Effector memory CD8-positive, alpha-beta T cell (primary cell): ENCODE data around the gene NBEAL1.
"Not testable (repeated sequence)": the region's sequence is repeated elsewhere in the genome, so short reads cannot be mapped to it uniquely, and the experiment has no call there.

Source experiments
- ATAC-seq: fragments of 150-1000 bp; cut with Tn5 transposase; replicated peaks from 2 replicates; pipeline ENCODE4 v1.10.0; 2021; ENCODE audit warnings: mild to moderate bottlenecking, moderate library complexity
- DNase-seq, 3 experiments: peaks; one replicate each; pipeline ENCODE4 v3.0.0; 2021
- H3K27ac Mint-ChIP-seq, 2 donors: one replicate each; pipeline ENCODE4 v1.8.0; 2022; ENCODE audit warnings: mild to moderate bottlenecking in 2 of 2, mixed read lengths in 2 of 2, moderate library complexity in 2 of 2
- H3K27me3 Mint-ChIP-seq, 2 donors: one replicate each; pipeline ENCODE4 v1.8.0; 2022; ENCODE audit warnings: mixed read lengths in 2 of 2
- H3K36me3 Mint-ChIP-seq: one replicate; pipeline ENCODE4 v1.8.0; 2022; ENCODE audit warnings: mild to moderate bottlenecking, moderate library complexity, mixed read lengths; ENCODE audit not compliant: insufficient read depth
- H3K4me1 Mint-ChIP-seq, 2 donors: one replicate each; pipeline ENCODE4 v1.8.0; 2022; ENCODE audit warnings: low read depth in 2 of 2, mixed read lengths in 2 of 2
- H3K4me3 Mint-ChIP-seq, 2 donors: one replicate each; pipeline ENCODE4 v1.8.0; 2022; ENCODE audit warnings: mild to moderate bottlenecking in 2 of 2, mixed read lengths in 2 of 2, moderate library complexity in 2 of 2
- H3K9me3 Mint-ChIP-seq, 2 donors: one replicate each; pipeline ENCODE4 v1.8.0; 2022; ENCODE audit warnings: mixed read lengths in 2 of 2

Gene NBEAL1

DNA sequence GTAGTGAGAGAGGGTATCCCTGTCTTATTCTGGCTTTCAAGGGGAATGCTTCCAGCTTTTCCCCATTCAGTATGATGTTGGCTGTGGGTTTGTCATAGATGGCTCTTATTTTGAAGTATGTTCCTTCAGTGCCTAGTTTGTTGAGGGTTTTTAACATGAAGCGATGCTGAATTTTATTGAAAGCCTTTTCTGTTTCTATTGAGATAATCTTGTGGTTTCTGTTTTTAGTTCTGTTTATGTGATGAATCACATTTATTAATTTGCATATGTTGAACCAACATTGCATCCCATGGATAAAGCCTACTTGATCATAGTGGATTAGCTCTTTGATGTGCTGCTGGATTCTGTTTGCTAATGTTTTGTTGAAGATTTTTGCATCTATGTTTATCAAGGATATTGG lies 87.7 kb downstream of the NBEAL1 start:
- peaks cover 4 to 12% of the 10 kb centered on the region in 2 donors for H3K9me3 Mint-ChIP-seq
- not testable (repeated sequence) for H3K27ac Mint-ChIP-seq, H3K4me3 Mint-ChIP-seq, H3K36me3 Mint-ChIP-seq, H3K27me3 Mint-ChIP-seq, DNase-seq, ATAC-seq, H3K4me1 Mint-ChIP-seq

DNA sequence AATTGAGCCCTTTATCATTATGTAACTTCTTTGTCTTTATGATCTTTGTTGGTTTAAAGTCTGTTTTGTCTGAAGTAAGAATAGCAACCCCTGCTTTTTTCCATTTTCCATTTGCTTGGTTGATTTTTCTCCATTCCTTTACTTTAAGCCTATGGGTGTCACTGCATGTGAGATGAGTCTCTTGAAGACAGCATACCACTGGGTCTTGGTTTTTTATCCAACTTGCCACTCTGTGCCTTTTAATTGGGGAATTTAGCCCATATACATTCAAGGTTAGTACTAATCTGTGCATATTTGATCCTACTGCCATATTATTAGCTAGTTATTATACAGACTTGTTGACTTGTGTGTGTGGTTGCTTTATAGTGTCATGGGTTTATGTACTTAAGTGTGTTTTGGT lies 89.6 kb downstream of the NBEAL1 start:
- Mint-ChIP-seq H3K27ac (no peak overlapping the region), H3K9me3 (peaks cover 4 to 12% of the 10 kb centered on the region in 2 donors), H3K27me3 (no peaks in the 10 kb centered on the region), H3K4me1 (no peaks in the 10 kb centered on the region), H3K36me3 (no peaks in the 10 kb centered on the region), H3K4me3 (no peak overlapping the region)
- no peak for ATAC-seq
- DNase-seq = no peak

GRCh38 chr2:203105996-203106395 lies 91.3 kb downstream of the NBEAL1 start:
- no peak overlapping the region for H3K27ac Mint-ChIP-seq
- H3K36me3 Mint-ChIP-seq = peaks cover 2% of the 10 kb centered on the region
- H3K9me3 Mint-ChIP-seq = peaks cover 4 to 12% of the 10 kb centered on the region in 2 donors
- no peaks in the 10 kb centered on the region for H3K4me1 Mint-ChIP-seq
- no peak overlapping the region for H3K4me3 Mint-ChIP-seq
- no peaks in the 10 kb centered on the region for H3K27me3 Mint-ChIP-seq
- ATAC-seq (no peak), DNase-seq (no peak)

DNA sequence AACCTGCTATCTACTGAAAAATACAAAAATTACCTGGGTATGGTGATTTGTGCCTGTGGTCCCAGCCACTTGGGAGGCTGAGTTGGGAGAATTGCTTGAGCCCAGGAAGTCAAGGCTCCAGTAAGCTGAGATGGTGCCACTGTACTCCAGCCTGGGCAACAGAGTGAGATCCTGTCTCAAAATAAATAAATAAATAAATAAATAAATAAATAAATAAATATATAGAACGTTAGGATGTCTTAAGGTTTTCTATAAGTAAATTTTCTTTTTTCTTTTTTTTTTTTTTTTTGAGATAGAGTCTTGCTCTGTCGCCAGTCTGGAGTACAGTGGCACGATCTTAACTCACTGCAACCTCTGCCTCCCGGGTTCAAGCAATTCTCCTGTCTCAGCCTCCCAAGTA lies 95.8 kb downstream of the NBEAL1 start:
- not testable (repeated sequence) for H3K4me1 Mint-ChIP-seq, H3K27me3 Mint-ChIP-seq, DNase-seq, H3K27ac Mint-ChIP-seq, ATAC-seq, H3K36me3 Mint-ChIP-seq, H3K9me3 Mint-ChIP-seq, H3K4me3 Mint-ChIP-seq

- H3K4me3 Mint-ChIP-seq = no peak overlapping the region
- H3K27ac Mint-ChIP-seq = no peak overlapping the region
- DNase-seq (no peak), ATAC-seq (no peak)
- H3K27me3 Mint-ChIP-seq = no peaks in the 10 kb centered on the region
- H3K36me3 Mint-ChIP-seq = peaks cover 17% of the 10 kb centered on the region
- H3K4me1 Mint-ChIP-seq = no peaks in the 10 kb centered on the region
- H3K9me3 Mint-ChIP-seq = no peaks in the 10 kb centered on the region
Observed at GRCh38 chr2:203112342-203112741, 97.7 kb downstream of the NBEAL1 start.

DNA sequence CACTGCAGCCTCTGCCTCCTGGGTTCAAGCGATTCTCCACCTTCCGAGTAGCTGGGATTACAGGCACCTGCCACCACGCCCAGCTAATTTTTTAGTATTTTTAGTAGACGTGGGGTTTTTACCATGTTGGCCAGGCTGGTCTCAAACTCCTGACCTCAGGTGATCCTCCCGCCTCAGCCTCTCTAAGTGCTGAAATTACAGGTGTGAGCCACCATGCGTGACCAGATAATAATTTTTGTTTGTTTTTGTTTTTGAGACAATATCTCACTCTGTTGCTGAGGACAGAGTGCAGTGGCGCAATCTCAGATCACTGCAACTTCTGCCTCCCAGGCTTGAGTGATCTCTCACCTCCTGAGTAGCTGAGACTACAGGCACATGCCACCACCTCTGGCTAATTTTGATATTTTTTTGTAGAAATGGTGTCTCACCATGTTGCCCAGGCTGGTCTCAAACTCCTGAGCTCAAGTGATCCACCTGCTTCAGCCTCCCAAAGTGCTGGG lies 100.6 kb downstream of the NBEAL1 start:
- H3K27ac Mint-ChIP-seq, H3K9me3 Mint-ChIP-seq, H3K4me1 Mint-ChIP-seq, ATAC-seq, H3K4me3 Mint-ChIP-seq, DNase-seq, H3K27me3 Mint-ChIP-seq: not testable (repeated sequence)
- peaks cover 19% of the 10 kb centered on the region for H3K36me3 Mint-ChIP-seq

GRCh38 chr2:203122317-203122986 lies 107.8 kb downstream of the NBEAL1 start:
- no peaks in the 10 kb centered on the region for H3K27me3 Mint-ChIP-seq
- DNase-seq = no peak
- H3K4me1 Mint-ChIP-seq = no peaks in the 10 kb centered on the region
- ATAC-seq = no peak
- H3K36me3 Mint-ChIP-seq = peaks cover 7% of the 10 kb centered on the region
- H3K9me3 Mint-ChIP-seq = no peaks in the 10 kb centered on the region
- no peak overlapping the region for H3K4me3 Mint-ChIP-seq
- no peak overlapping the region for H3K27ac Mint-ChIP-seq

GRCh38 chr2:203126996-203127395 lies 112.3 kb downstream of the NBEAL1 start:
- H3K9me3 Mint-ChIP-seq = no peaks in the 10 kb centered on the region

GRCh38 chr2:203135105-203135504 lies 120.4 kb downstream of the NBEAL1 start:
- H3K27ac Mint-ChIP-seq = no peak overlapping the region

More at GRCh38 chr2:203126996-203127395, 112.3 kb downstream of the NBEAL1 start:
- H3K4me1 Mint-ChIP-seq = no peaks in the 10 kb centered on the region
- ATAC-seq = no peak
- DNase-seq = no peak
- H3K27me3 Mint-ChIP-seq = no peaks in the 10 kb centered on the region
- H3K27ac Mint-ChIP-seq = no peak overlapping the region
- no peak overlapping the region for H3K4me3 Mint-ChIP-seq
- H3K36me3 Mint-ChIP-seq = peaks cover 18% of the 10 kb centered on the region

GRCh38 chr2:203143391-203143790 lies 128.7 kb downstream of the NBEAL1 start:
- no peaks in the 10 kb centered on the region for H3K4me1 Mint-ChIP-seq
- no peak overlapping the region for H3K27ac Mint-ChIP-seq
- no peak for ATAC-seq
- no peaks in the 10 kb centered on the region for H3K27me3 Mint-ChIP-seq
- H3K9me3 Mint-ChIP-seq = no peaks in the 10 kb centered on the region
- peaks cover 14% of the 10 kb centered on the region for H3K36me3 Mint-ChIP-seq
- H3K4me3 Mint-ChIP-seq = no peak overlapping the region
- DNase-seq = no peak

More at GRCh38 chr2:203135105-203135504, 120.4 kb downstream of the NBEAL1 start:
- Mint-ChIP-seq H3K36me3 (peaks cover 5% of the 10 kb centered on the region), H3K4me1 (no peaks in the 10 kb centered on the region), H3K27me3 (no peaks in the 10 kb centered on the region), H3K4me3 (no peak overlapping the region), H3K9me3 (no peaks in the 10 kb centered on the region)
- ATAC-seq (no peak), DNase-seq (no peak)

DNA sequence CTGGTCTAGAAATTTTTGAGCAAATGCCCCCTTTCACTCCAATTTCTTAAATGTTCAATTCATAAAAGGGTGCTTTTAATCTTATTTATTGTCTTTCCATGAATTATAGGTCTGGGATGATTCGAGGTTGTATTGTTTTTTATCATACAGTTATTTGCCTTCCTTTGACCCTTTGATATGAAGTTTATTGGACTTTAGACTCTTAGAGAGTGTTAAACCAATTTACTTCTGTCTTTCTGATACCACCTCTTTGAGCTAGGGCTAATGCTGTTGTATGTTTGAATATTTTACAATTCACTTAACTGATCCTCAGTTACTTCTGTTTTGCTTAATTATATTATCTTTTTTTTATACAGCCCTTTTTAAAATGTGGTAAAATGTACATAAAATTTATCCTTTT lies 134.5 kb downstream of the NBEAL1 start:
- Mint-ChIP-seq H3K27me3 (no peaks in the 10 kb centered on the region), H3K27ac (no peak overlapping the region), H3K4me1 (no peaks in the 10 kb centered on the region), H3K4me3 (no peak overlapping the region), H3K9me3 (no peaks in the 10 kb centered on the region), H3K36me3 (peaks cover 13% of the 10 kb centered on the region)
- ATAC-seq (no peak), DNase-seq (no peak)

GRCh38 chr2:203155406-203155805 lies 140.7 kb downstream of the NBEAL1 start:
- H3K9me3 Mint-ChIP-seq = no peaks in the 10 kb centered on the region
- peaks cover 0 to 4% of the 10 kb centered on the region in 2 donors for H3K4me1 Mint-ChIP-seq
- H3K4me3 Mint-ChIP-seq = no peak overlapping the region
- no peak for DNase-seq
- H3K36me3 Mint-ChIP-seq = peaks cover 2% of the 10 kb centered on the region
- H3K27me3 Mint-ChIP-seq = no peaks in the 10 kb centered on the region
- ATAC-seq = no peak
- H3K27ac Mint-ChIP-seq = peak overlapping the region in 1 of 2 donors; percentile 16

- H3K9me3 Mint-ChIP-seq, ATAC-seq, H3K4me3 Mint-ChIP-seq, H3K4me1 Mint-ChIP-seq, H3K27ac Mint-ChIP-seq, DNase-seq, H3K27me3 Mint-ChIP-seq: not testable (repeated sequence)
- H3K36me3 Mint-ChIP-seq = peaks cover 19% of the 10 kb centered on the region
Observed at GRCh38 chr2:203162722-203163121, 148.0 kb downstream of the NBEAL1 start.

GRCh38 chr2:203164311-203164935 lies 149.7 kb downstream of the NBEAL1 start:
- no peaks in the 10 kb centered on the region for H3K27me3 Mint-ChIP-seq
- no peak for ATAC-seq

More at GRCh38 chr2:203164311-203164935, 149.7 kb downstream of the NBEAL1 start:
- Mint-ChIP-seq H3K4me1 (no peaks in the 10 kb centered on the region), H3K4me3 (no peak overlapping the region), H3K9me3 (no peaks in the 10 kb centered on the region), H3K27ac (no peak overlapping the region), H3K36me3 (peaks cover 22% of the 10 kb centered on the region)
- DNase-seq = no peak
